ENCODE measurements around the gene SMARCAL1.
A peak's percentile ranks its signal among the peaks of the same experiment; 100 is the strongest.

SMARCAL1 gene

DNA sequence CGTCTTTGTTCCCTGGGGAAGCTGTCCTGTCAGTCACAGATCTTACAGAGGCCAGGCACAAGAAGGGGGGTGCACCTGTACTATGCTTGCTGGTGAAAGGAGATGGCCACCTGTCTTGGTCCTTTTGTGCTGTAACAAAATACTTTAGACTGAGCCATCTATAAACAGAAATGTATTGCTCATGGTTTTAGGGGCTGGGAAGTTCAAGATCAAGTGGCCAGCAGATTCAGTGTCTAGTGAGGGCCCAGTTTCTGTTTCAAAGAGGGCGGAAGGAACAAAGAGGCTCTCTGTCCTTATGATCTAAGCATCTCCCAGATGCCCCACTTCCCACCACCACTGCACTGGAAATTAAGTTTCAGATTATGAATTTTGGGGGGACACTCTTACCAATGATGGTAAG is 50.9 kb downstream of the SMARCAL1 start:
- Mint-ChIP-seq H3K27ac (no peak overlapping the region), H3K9me3 (no peaks in the 10 kb centered on the region), H3K4me3 (no peak overlapping the region), H3K4me1 (ENCODE audit: low read depth) (no peaks in the 10 kb centered on the region), H3K27me3 (no peaks in the 10 kb centered on the region), H3K36me3 (ENCODE audit: low read depth) (peaks cover 50% of the 10 kb centered on the region)
- intact Hi-C loops (cut with micrococcal nuclease), result no loop called here

DNA sequence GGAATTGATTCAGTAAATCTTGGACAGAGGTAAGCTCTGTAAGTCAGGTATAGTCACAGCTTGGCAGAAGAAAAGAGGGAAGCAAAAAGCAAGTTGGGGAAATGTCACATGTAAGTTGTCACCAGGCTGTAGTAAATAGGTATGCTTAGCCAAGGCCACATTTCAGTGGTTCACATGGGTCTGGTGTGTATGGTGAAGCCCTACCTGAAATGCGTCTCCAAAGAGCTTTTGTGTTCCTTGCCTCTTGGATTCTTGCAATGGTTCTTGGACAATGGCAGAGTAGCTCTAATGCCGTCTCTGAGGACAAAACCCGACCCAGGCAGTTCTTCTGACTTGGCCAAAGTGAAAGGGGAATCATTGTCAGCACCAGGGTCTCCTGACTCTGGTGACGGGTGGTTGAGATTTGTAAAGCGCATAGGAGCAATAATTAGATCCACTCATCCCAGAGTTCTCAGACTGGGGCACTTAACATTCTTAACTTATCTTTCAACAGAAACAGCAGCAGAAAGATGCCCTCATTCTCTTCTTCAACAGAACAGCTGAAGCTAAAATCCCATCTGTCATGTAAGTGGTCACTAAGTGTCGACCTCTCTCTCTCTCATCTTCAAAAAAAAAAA is 51.9 kb downstream of the SMARCAL1 start:
- Mint-ChIP-seq H3K36me3 (ENCODE audit: low read depth) (peaks cover 52% of the 10 kb centered on the region), H3K9me3 (no peaks in the 10 kb centered on the region), H3K4me1 (ENCODE audit: low read depth) (no peaks in the 10 kb centered on the region), H3K27me3 (no peaks in the 10 kb centered on the region), H3K27ac (no peak overlapping the region), H3K4me3 (no peak overlapping the region)
- intact Hi-C loops (cut with micrococcal nuclease), result no loop called here

- Mint-ChIP-seq H3K4me3 (no peak overlapping the region), H3K9me3 (no peaks in the 10 kb centered on the region), H3K4me1 (ENCODE audit: low read depth) (no peaks in the 10 kb centered on the region), H3K27me3 (no peaks in the 10 kb centered on the region), H3K36me3 (ENCODE audit: low read depth) (peaks cover 65% of the 10 kb centered on the region), H3K27ac (no peak overlapping the region)
- intact Hi-C loops (cut with micrococcal nuclease), result no loop called here
Observed at GRCh38 chr2:216465579-216466195, 53.4 kb downstream of the SMARCAL1 start.

DNA sequence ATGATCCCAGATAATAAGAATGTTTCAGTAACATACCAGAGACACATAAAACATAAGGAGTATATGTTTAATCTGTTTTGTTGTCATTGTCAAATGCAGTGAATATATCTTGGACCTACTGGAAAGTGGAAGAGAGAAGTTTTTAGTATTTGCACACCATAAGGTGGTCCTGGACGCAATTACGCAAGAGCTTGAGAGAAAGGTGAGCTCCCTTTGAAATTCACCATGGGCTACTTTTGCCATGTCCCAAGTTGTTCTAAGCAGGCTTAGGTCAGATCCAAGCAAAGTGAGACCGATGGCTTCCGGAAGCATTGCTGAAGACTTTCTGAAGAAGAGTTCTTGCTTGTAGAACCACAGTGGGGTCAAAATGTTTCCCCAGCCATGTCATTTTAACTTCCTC is 55.6 kb downstream of the SMARCAL1 start:
- Mint-ChIP-seq H3K36me3 (ENCODE audit: low read depth) (peaks cover 55% of the 10 kb centered on the region), H3K4me1 (ENCODE audit: low read depth) (no peaks in the 10 kb centered on the region)

GRCh38 chr2:216469661-216470060 is 57.4 kb downstream of the SMARCAL1 start:
- H3K4me3 Mint-ChIP-seq, result no peak overlapping the region
- peaks cover 50% of the 10 kb centered on the region for H3K36me3 Mint-ChIP-seq (ENCODE audit: low read depth)
- H3K9me3 Mint-ChIP-seq, result no peaks in the 10 kb centered on the region
- no peak overlapping the region for H3K27ac Mint-ChIP-seq
- intact Hi-C loops (cut with micrococcal nuclease), result no loop called here
- H3K27me3 Mint-ChIP-seq, result no peaks in the 10 kb centered on the region
- peaks cover 2% of the 10 kb centered on the region for H3K4me1 Mint-ChIP-seq (ENCODE audit: low read depth)

More for the DNA sequence above, 55.6 kb downstream of the SMARCAL1 start:
- Mint-ChIP-seq H3K27me3 (no peaks in the 10 kb centered on the region), H3K4me3 (no peak overlapping the region), H3K27ac (no peak overlapping the region), H3K9me3 (no peaks in the 10 kb centered on the region)
- intact Hi-C loops (cut with micrococcal nuclease), result no loop called here

- Mint-ChIP-seq H3K4me1 (ENCODE audit: low read depth) (peaks cover 38% of the 10 kb centered on the region), H3K27ac (no peak overlapping the region), H3K4me3 (no peak overlapping the region), H3K27me3 (no peaks in the 10 kb centered on the region), H3K36me3 (ENCODE audit: low read depth) (peaks cover 27% of the 10 kb centered on the region), H3K9me3 (no peaks in the 10 kb centered on the region)
- intact Hi-C loops (cut with micrococcal nuclease), result no loop called here
Observed at GRCh38 chr2:216473187-216473586, 60.9 kb downstream of the SMARCAL1 start.

DNA sequence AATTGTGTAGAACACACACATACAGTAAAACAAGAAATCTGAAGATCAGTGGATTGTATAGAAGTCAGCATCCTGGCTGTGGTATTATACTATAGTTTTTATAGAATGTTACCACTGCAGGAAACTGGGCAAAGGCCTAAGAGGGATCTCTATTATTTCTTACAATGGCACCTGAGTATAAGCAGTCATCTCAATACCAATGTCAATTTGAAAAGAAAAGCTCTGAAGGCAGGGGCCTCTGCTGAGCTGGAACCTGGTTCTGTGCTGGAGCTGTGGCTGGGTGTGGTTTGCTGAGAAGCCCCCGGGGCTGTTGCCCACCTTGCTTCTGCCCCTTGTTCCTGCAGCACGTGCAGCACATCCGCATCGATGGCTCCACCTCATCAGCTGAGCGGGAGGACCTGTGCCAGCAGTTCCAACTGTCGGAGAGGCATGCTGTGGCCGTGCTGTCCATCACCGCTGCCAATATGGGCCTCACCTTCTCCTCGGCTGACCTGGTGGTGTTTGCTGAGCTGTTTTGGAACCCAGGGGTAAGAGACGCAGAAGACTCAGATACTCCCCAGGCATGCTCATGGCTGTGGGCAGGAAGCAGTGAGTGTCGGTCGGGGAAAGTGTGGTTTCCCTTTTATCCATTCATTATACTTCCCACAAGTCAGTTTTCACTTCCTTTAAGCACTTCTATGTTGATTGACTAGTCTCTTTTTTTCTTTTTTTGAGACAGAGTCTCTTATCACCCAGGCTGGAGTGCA is 62.8 kb downstream of the SMARCAL1 start:
- intact Hi-C loops (cut with micrococcal nuclease), result no loop called here
- Mint-ChIP-seq H3K36me3 (ENCODE audit: low read depth) (peaks cover 30% of the 10 kb centered on the region), H3K4me1 (ENCODE audit: low read depth) (peaks cover 48% of the 10 kb centered on the region), H3K27ac (peak overlapping the region; percentile 82), H3K27me3 (no peaks in the 10 kb centered on the region), H3K4me3 (peak overlapping the region; percentile 60), H3K9me3 (no peaks in the 10 kb centered on the region)

DNA sequence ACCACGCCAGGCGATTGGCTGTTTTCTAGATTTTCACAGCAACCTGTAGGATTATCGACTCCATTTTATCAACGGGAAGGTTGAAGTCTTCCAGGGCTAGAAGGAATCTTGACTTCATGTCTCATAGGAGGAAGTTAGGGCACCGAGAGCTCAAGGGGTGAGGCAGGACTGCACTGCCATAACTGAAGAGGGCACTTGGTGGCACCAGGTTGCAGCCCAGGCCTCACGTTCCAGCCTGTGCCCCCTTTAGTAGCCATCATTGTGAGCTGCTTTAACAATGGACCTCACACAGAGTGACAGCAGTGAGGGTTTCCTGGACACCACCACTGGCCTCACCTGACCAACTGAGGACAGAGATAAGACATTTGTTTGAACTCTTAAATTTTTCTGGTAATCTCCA is 63.5 kb downstream of the SMARCAL1 start:
- Mint-ChIP-seq H3K36me3 (ENCODE audit: low read depth) (peaks cover 30% of the 10 kb centered on the region), H3K9me3 (no peaks in the 10 kb centered on the region), H3K4me3 (peak overlapping the region; percentile 60), H3K4me1 (ENCODE audit: low read depth) (peaks cover 55% of the 10 kb centered on the region), H3K27ac (peak overlapping the region; percentile 82), H3K27me3 (no peaks in the 10 kb centered on the region)
- intact Hi-C loops (cut with micrococcal nuclease), result loop anchor here (2.0 kb wide), 1 partner anchor 23 kb away; the partner anchor contains the start of gene RPL37A

DNA sequence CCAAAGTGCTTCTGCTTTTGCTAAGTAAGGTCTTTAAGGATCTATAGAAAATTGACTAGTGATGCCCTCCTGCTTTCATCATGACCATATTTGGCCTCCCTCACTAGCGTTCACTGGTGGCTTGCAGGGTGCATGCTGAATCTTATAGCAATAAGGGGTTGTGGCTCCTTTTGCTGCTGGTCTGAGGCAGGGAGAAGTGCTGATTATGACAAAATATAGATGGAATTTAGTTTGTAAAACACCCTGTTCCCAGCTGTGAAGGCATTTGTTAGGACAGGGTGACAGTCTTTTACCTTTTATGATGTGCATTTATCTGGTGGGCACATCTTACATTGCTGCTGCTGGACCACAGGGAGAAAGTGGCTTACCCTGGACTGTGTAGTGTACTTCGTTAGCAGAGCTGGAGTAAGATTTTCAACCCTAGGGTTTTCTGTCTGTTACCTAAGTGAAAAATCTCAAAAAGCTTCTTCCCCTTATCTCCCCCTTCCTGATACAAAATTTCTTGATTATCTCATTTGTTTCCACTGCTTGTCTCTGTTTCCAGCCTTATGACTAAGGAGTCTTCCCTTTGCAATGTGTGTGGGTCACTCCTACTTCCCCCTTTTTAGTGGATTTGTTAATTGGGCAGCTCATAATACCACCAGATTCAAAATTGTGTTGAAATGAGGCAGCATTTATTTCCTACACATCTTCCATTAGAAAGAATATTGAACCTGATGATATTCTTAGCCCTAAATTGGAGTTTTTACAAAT is 65.2 kb downstream of the SMARCAL1 start:
- Mint-ChIP-seq H3K4me3 (no peak overlapping the region), H3K9me3 (no peaks in the 10 kb centered on the region), H3K27me3 (no peaks in the 10 kb centered on the region), H3K36me3 (ENCODE audit: low read depth) (peaks cover 43% of the 10 kb centered on the region), H3K27ac (peak overlapping the region; percentile 52), H3K4me1 (ENCODE audit: low read depth) (peaks cover 60% of the 10 kb centered on the region)
- intact Hi-C loops (cut with micrococcal nuclease), result loop anchor here (2.0 kb wide), 1 partner anchor 21 kb away; the partner anchor contains the start of gene RPL37A

GRCh38 chr2:216478151-216478550 is 65.9 kb downstream of the SMARCAL1 start:
- Mint-ChIP-seq H3K27ac (no peak overlapping the region), H3K4me1 (ENCODE audit: low read depth) (peaks cover 63% of the 10 kb centered on the region), H3K9me3 (no peaks in the 10 kb centered on the region), H3K36me3 (ENCODE audit: low read depth) (peaks cover 50% of the 10 kb centered on the region), H3K4me3 (no peak overlapping the region), H3K27me3 (no peaks in the 10 kb centered on the region)
- intact Hi-C loops (cut with micrococcal nuclease), result no loop called here

- Mint-ChIP-seq H3K36me3 (ENCODE audit: low read depth) (peaks cover 52% of the 10 kb centered on the region), H3K27ac (no peak overlapping the region), H3K9me3 (no peaks in the 10 kb centered on the region), H3K27me3 (no peaks in the 10 kb centered on the region), H3K4me1 (ENCODE audit: low read depth) (peaks cover 63% of the 10 kb centered on the region), H3K4me3 (no peak overlapping the region)
- intact Hi-C loops (cut with micrococcal nuclease), result no loop called here
Observed at GRCh38 chr2:216478791-216479190, 66.5 kb downstream of the SMARCAL1 start.

DNA sequence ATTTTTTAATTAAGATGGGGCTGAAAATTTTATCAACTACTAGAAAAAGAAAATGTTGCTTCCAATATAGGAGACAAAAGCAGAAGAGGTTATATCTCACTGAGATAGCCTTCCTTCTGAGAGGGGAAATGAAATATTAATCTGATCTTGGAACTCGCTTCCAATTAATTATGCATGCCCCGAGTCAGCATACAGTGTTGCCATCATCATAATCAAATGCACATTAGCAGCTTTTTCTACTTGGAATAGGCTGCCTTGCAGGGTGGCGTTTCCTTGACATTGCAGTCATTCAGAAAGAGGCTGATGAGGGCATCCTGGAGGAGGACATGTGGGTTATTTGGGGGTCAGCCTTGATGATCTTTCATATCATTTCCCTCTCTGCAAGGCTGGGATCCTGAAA is 67.9 kb downstream of the SMARCAL1 start:
- H3K27me3 Mint-ChIP-seq, result no peaks in the 10 kb centered on the region
- H3K9me3 Mint-ChIP-seq, result no peaks in the 10 kb centered on the region
- H3K27ac Mint-ChIP-seq, result no peak overlapping the region
- H3K4me3 Mint-ChIP-seq, result no peak overlapping the region
- H3K4me1 Mint-ChIP-seq (ENCODE audit: low read depth), result peaks cover 61% of the 10 kb centered on the region
- H3K36me3 Mint-ChIP-seq (ENCODE audit: low read depth), result peaks cover 52% of the 10 kb centered on the region
- intact Hi-C loops (cut with micrococcal nuclease), result no loop called here

DNA sequence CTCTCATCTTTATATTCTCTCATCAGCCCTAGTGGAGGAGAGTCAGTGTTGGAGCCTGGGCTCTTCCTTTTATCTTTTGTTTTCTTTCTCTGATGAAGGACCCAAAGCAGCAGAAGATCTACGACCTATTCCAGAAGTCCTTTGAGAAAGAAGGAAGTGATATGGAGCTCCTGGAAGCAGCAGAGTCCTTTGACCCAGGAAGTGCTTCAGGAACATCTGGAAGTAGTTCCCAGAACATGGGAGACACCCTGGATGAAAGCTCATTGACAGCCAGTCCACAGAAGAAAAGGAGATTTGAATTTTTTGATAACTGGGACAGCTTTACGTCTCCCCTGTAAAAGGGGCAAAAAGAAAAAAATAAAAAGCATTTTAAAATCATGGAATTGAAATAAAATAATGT is 70.4 kb downstream of the SMARCAL1 start:
- intact Hi-C loops (cut with micrococcal nuclease), result no loop called here
- no peak overlapping the region for H3K4me3 Mint-ChIP-seq
- peaks cover 59% of the 10 kb centered on the region for H3K4me1 Mint-ChIP-seq (ENCODE audit: low read depth)
- peaks cover 45% of the 10 kb centered on the region for H3K36me3 Mint-ChIP-seq (ENCODE audit: low read depth)
- H3K27me3 Mint-ChIP-seq, result no peaks in the 10 kb centered on the region
- H3K9me3 Mint-ChIP-seq, result no peaks in the 10 kb centered on the region
- H3K27ac Mint-ChIP-seq, result no peak overlapping the region

- Mint-ChIP-seq H3K4me3 (no peak overlapping the region), H3K36me3 (ENCODE audit: low read depth) (peaks cover 27% of the 10 kb centered on the region), H3K27me3 (no peaks in the 10 kb centered on the region), H3K27ac (peak overlapping the region; percentile 85), H3K4me1 (ENCODE audit: low read depth) (peaks cover 51% of the 10 kb centered on the region), H3K9me3 (no peaks in the 10 kb centered on the region)
- intact Hi-C loops (cut with micrococcal nuclease), result no loop called here
Observed at GRCh38 chr2:216485237-216485636, 73.0 kb downstream of the SMARCAL1 start.
